ENCODE measurements around the gene PTGER4.
"Not testable (repeated sequence)": the region's sequence is repeated elsewhere in the genome, so short reads cannot be mapped to it uniquely, and the experiment has no call there.

The PTGER4 gene

GRCh38 chr5:40679913-40680681, at the start of gene PTGER4:
Gene PTGER4, plus strand, starts transcription at chr5:40679915. Its CDS starts 1,079 bp downstream, at chr5:40680994.
- H3K4me1 Mint-ChIP-seq (ENCODE audit: low read depth): peaks cover 37% of the 10 kb centered on the region
- H3K4me3 Mint-ChIP-seq: peak within 1 kb of the TSS; percentile 93
- H3K9me3 Mint-ChIP-seq: no peaks in the 10 kb centered on the region
- no peaks in the 10 kb centered on the region for H3K27me3 Mint-ChIP-seq (ENCODE audit: low read depth)
- peaks cover 53% of the 10 kb centered on the region for H3K36me3 Mint-ChIP-seq (ENCODE audit: low read depth)
- H3K27ac Mint-ChIP-seq: peak within 1 kb of the TSS; percentile 99
- DNase-seq (ENCODE audit: low spot score): peak; percentile 33

GRCh38 chr5:40630126-40630525, 49.6 kb upstream of the PTGER4 start:
- H3K27me3 Mint-ChIP-seq (ENCODE audit: low read depth): no peaks in the 10 kb centered on the region
- peaks cover 3% of the 10 kb centered on the region for H3K9me3 Mint-ChIP-seq
- H3K4me3 Mint-ChIP-seq: no peak overlapping the region
- H3K4me1 Mint-ChIP-seq (ENCODE audit: low read depth): peaks cover 10% of the 10 kb centered on the region
- peaks cover 8% of the 10 kb centered on the region for H3K36me3 Mint-ChIP-seq (ENCODE audit: low read depth)
- H3K27ac Mint-ChIP-seq: no peak overlapping the region
- no peak for DNase-seq (ENCODE audit: low spot score)

- Mint-ChIP-seq H3K27me3 (ENCODE audit: low read depth) (no peaks in the 10 kb centered on the region), H3K9me3 (peaks cover 11% of the 10 kb centered on the region), H3K4me3 (no peak overlapping the region), H3K4me1 (ENCODE audit: low read depth) (peaks cover 10% of the 10 kb centered on the region), H3K36me3 (ENCODE audit: low read depth) (peaks cover 18% of the 10 kb centered on the region), H3K27ac (no peak overlapping the region)
- no peak for DNase-seq (ENCODE audit: low spot score)
Measured at GRCh38 chr5:40631236-40631635, 48.5 kb upstream of the PTGER4 start.

GRCh38 chr5:40634154-40634553, 45.6 kb upstream of the PTGER4 start:
- no peak for DNase-seq (ENCODE audit: low spot score)
- peaks cover 5% of the 10 kb centered on the region for H3K4me1 Mint-ChIP-seq (ENCODE audit: low read depth)
- peaks cover 40% of the 10 kb centered on the region for H3K9me3 Mint-ChIP-seq
- no peak overlapping the region for H3K27ac Mint-ChIP-seq
- H3K36me3 Mint-ChIP-seq (ENCODE audit: low read depth): peaks cover 40% of the 10 kb centered on the region
- no peak overlapping the region for H3K4me3 Mint-ChIP-seq
- H3K27me3 Mint-ChIP-seq (ENCODE audit: low read depth): no peaks in the 10 kb centered on the region

GRCh38 chr5:40634593-40634992, 45.1 kb upstream of the PTGER4 start:
- peaks cover 45% of the 10 kb centered on the region for H3K9me3 Mint-ChIP-seq
- peaks cover 9% of the 10 kb centered on the region for H3K4me1 Mint-ChIP-seq (ENCODE audit: low read depth)
- no peak overlapping the region for H3K4me3 Mint-ChIP-seq
- no peaks in the 10 kb centered on the region for H3K27me3 Mint-ChIP-seq (ENCODE audit: low read depth)
- no peak overlapping the region for H3K27ac Mint-ChIP-seq
- H3K36me3 Mint-ChIP-seq (ENCODE audit: low read depth): peaks cover 44% of the 10 kb centered on the region
- DNase-seq (ENCODE audit: low spot score): no peak

GRCh38 chr5:40639531-40639930, 40.2 kb upstream of the PTGER4 start:
- peaks cover 22% of the 10 kb centered on the region for H3K4me1 Mint-ChIP-seq (ENCODE audit: low read depth)
- not testable (repeated sequence) for H3K27ac Mint-ChIP-seq; DNase-seq (ENCODE audit: low spot score); H3K4me3 Mint-ChIP-seq; H3K27me3 Mint-ChIP-seq (ENCODE audit: low read depth)
- H3K9me3 Mint-ChIP-seq: peaks cover 66% of the 10 kb centered on the region
- H3K36me3 Mint-ChIP-seq (ENCODE audit: low read depth): peaks cover 62% of the 10 kb centered on the region

DNA sequence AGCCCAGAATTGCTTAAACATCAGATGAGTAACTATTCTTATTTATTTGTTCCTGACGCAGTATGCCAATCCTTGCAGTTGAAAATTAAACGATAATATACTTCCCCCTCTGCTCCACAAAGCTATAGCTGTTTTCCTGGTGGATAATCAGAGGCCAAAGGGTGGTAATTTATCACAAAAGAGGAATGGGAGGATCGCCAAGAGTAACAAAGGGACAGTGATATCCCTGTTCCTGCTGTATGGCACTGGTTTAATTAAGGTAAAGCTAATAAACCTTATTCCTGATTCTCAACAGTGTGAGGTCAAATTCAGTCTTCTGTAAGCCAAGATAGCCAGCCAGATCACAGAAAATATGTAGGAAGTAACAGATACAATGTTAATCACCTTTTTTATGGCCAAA, 33.4 kb upstream of the PTGER4 start:
- H3K27ac Mint-ChIP-seq: no peak overlapping the region
- H3K9me3 Mint-ChIP-seq: peaks cover 29% of the 10 kb centered on the region
- DNase-seq (ENCODE audit: low spot score): no peak
- peaks cover 43% of the 10 kb centered on the region for H3K4me1 Mint-ChIP-seq (ENCODE audit: low read depth)
- peaks cover 51% of the 10 kb centered on the region for H3K36me3 Mint-ChIP-seq (ENCODE audit: low read depth)
- H3K27me3 Mint-ChIP-seq (ENCODE audit: low read depth): no peaks in the 10 kb centered on the region
- H3K4me3 Mint-ChIP-seq: no peak overlapping the region

- peaks cover 50% of the 10 kb centered on the region for H3K4me1 Mint-ChIP-seq (ENCODE audit: low read depth)
- no peaks in the 10 kb centered on the region for H3K27me3 Mint-ChIP-seq (ENCODE audit: low read depth)
- no peak for DNase-seq (ENCODE audit: low spot score)
- no peak overlapping the region for H3K4me3 Mint-ChIP-seq
- H3K36me3 Mint-ChIP-seq (ENCODE audit: low read depth): peaks cover 47% of the 10 kb centered on the region
- no peak overlapping the region for H3K27ac Mint-ChIP-seq
- H3K9me3 Mint-ChIP-seq: peaks cover 21% of the 10 kb centered on the region
Measured at GRCh38 chr5:40648150-40648549, 31.6 kb upstream of the PTGER4 start.

- peaks cover 12% of the 10 kb centered on the region for H3K9me3 Mint-ChIP-seq
- DNase-seq (ENCODE audit: low spot score): no peak
- H3K36me3 Mint-ChIP-seq (ENCODE audit: low read depth): peaks cover 38% of the 10 kb centered on the region
- no peaks in the 10 kb centered on the region for H3K27me3 Mint-ChIP-seq (ENCODE audit: low read depth)
- peaks cover 61% of the 10 kb centered on the region for H3K4me1 Mint-ChIP-seq (ENCODE audit: low read depth)
- H3K27ac Mint-ChIP-seq: peak overlapping the region; percentile 76
- H3K4me3 Mint-ChIP-seq: peak overlapping the region; percentile 57
Measured at GRCh38 chr5:40649463-40650030, 30.2 kb upstream of the PTGER4 start.

GRCh38 chr5:40651201-40651600, 28.5 kb upstream of the PTGER4 start:
- Mint-ChIP-seq H3K4me1 (ENCODE audit: low read depth) (peaks cover 72% of the 10 kb centered on the region), H3K27ac (no peak overlapping the region), H3K9me3 (peaks cover 8% of the 10 kb centered on the region), H3K27me3 (ENCODE audit: low read depth) (no peaks in the 10 kb centered on the region), H3K36me3 (ENCODE audit: low read depth) (peaks cover 26% of the 10 kb centered on the region), H3K4me3 (no peak overlapping the region)
- DNase-seq (ENCODE audit: low spot score): no peak

- peaks cover 22% of the 10 kb centered on the region for H3K36me3 Mint-ChIP-seq (ENCODE audit: low read depth)
- peak; percentile 25 for DNase-seq (ENCODE audit: low spot score)
- H3K4me1 Mint-ChIP-seq (ENCODE audit: low read depth): peaks cover 77% of the 10 kb centered on the region
- H3K27me3 Mint-ChIP-seq (ENCODE audit: low read depth): no peaks in the 10 kb centered on the region
- H3K27ac Mint-ChIP-seq: peak overlapping the region; percentile 93
- H3K4me3 Mint-ChIP-seq: peak overlapping the region; percentile 86
- H3K9me3 Mint-ChIP-seq: peaks cover 9% of the 10 kb centered on the region
Measured at GRCh38 chr5:40652441-40653220, 27.1 kb upstream of the PTGER4 start.

- no peak for DNase-seq (ENCODE audit: low spot score)
- H3K27ac Mint-ChIP-seq: peak overlapping the region; percentile 93
- H3K27me3 Mint-ChIP-seq (ENCODE audit: low read depth): no peaks in the 10 kb centered on the region
- H3K9me3 Mint-ChIP-seq: peaks cover 3% of the 10 kb centered on the region
- H3K4me3 Mint-ChIP-seq: peak overlapping the region; percentile 86
- peaks cover 77% of the 10 kb centered on the region for H3K4me1 Mint-ChIP-seq (ENCODE audit: low read depth)
- peaks cover 14% of the 10 kb centered on the region for H3K36me3 Mint-ChIP-seq (ENCODE audit: low read depth)
Measured at GRCh38 chr5:40653221-40654022, 26.3 kb upstream of the PTGER4 start.

- H3K27ac Mint-ChIP-seq: peak overlapping the region; percentile 93
- no peak for DNase-seq (ENCODE audit: low spot score)
- peaks cover 3% of the 10 kb centered on the region for H3K9me3 Mint-ChIP-seq
- peaks cover 73% of the 10 kb centered on the region for H3K4me1 Mint-ChIP-seq (ENCODE audit: low read depth)
- no peaks in the 10 kb centered on the region for H3K27me3 Mint-ChIP-seq (ENCODE audit: low read depth)
- H3K4me3 Mint-ChIP-seq: peak overlapping the region; percentile 86
- peaks cover 12% of the 10 kb centered on the region for H3K36me3 Mint-ChIP-seq (ENCODE audit: low read depth)
Measured at GRCh38 chr5:40654377-40654991, 25.2 kb upstream of the PTGER4 start.
